ENCODE results near the gene TKFC.

TKFC gene

DNA sequence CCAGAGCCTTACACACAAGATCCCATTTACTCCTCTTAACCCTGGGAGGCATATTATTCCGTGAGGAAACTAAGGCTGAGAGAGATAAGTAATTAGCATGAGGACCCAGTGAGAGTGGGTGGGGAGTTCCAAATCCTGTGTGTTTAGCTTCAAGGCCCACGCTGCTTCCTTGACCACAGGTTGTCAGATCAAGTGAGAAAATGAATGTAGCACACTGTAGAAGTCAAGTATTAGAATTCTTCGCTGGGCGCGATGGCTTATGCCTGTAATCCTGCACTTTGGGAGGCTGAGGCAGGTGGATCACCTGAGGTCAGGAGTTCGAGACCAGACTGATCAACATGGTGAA lies 24.8 kb downstream of the TKFC start:
- no peak overlapping the region for H4K8ac ChIP-seq (ENCODE audit: low read length)
- H2BK120ac ChIP-seq (ENCODE audit: low read depth, low read length): no peak overlapping the region
- H2AK5ac ChIP-seq (ENCODE audit: low read length, severe bottlenecking): no peak overlapping the region
- H3K36me3 ChIP-seq (ENCODE audit: control insufficient read depth in 1 of 2, insufficient read depth in 2 of 2, low read depth in 1 of 2, low read length in 2 of 2): peaks cover 16 to 45% of the 10 kb centered on the region in 2 experiments
- no peaks in the 10 kb centered on the region for H3K27me3 ChIP-seq (ENCODE audit: control insufficient read depth in 1 of 2, insufficient read depth in 1 of 2, low read length in 2 of 2)
- no peak overlapping the region for H2BK12ac ChIP-seq (ENCODE audit: low read length in 2 of 2)
- H2BK5ac ChIP-seq (ENCODE audit: low read depth, low read length, poor library complexity, severe bottlenecking): no peak overlapping the region
- no peaks in the 10 kb centered on the region for H3K9me3 ChIP-seq (ENCODE audit: control insufficient read depth, low read length)
- H3K18ac ChIP-seq (ENCODE audit: low read depth in 1 of 2, low read length in 2 of 2): no peak overlapping the region
- no peak overlapping the region for H3K27ac ChIP-seq (ENCODE audit: low read length, poor library complexity, severe bottlenecking)
- H3K79me1 ChIP-seq (replicated peaks; ENCODE audit: low read length, poor library complexity, severe bottlenecking): peaks cover 29% of the 10 kb centered on the region
- no peak overlapping the region for H3K9ac ChIP-seq (ENCODE audit: low read length)
- H3K4me2 ChIP-seq (ENCODE audit: low read length, poor library complexity, severe bottlenecking): no peak overlapping the region
- whole genome bisulfite sequencing: 98% methylated on average over 6 of the region's 6 CpGs
- H3K4me3 ChIP-seq (ENCODE audit: insufficient read depth in 1 of 2, low read depth in 1 of 2, low read length in 2 of 2): no peak overlapping the region
- no peak overlapping the region for H3K14ac ChIP-seq (ENCODE audit: low read length in 2 of 2)
- H4K91ac ChIP-seq (ENCODE audit: low read length): no peak overlapping the region
- no peak for DNase-seq
- no peak overlapping the region for H2BK15ac ChIP-seq (ENCODE audit: low read depth, poor library complexity, severe bottlenecking)
- H3K23ac ChIP-seq (ENCODE audit: low read length in 2 of 2): no peak overlapping the region
- H2AFZ ChIP-seq (ENCODE audit: low read depth, low read length): no peak overlapping the region
- no peaks in the 10 kb centered on the region for H3K4me1 ChIP-seq (ENCODE audit: control insufficient read depth, insufficient read depth, low read depth, low read length)
- H3K4ac ChIP-seq (ENCODE audit: low read depth in 1 of 2, low read length in 2 of 2): no peak overlapping the region

DNA sequence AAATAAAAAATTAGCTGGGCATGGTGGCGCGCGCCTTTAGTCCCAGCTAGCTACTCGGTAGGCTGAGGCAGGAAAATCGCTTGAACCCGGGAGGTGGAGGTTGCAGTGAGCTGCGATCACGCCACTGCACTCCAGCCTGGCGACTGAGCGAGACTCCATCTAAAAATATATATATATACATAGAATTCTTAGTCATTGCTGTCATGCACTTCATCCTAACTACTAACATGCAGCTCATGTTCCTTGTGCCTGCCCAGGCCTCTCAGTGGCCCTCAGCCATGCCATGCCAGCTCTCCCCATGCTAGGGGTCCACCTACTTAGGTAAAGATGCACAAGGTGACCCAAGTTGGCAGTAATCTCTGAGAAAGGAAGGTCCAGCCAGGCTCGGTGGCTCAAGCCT lies 25.5 kb downstream of the TKFC start:
- no peaks in the 10 kb centered on the region for H3K27me3 ChIP-seq (ENCODE audit: control insufficient read depth in 1 of 2, insufficient read depth in 1 of 2, low read length in 2 of 2)
- H2BK12ac ChIP-seq (ENCODE audit: low read length in 2 of 2): no peak overlapping the region
- no peak overlapping the region for H3K18ac ChIP-seq (ENCODE audit: low read depth in 1 of 2, low read length in 2 of 2)
- H3K79me1 ChIP-seq (replicated peaks; ENCODE audit: low read length, poor library complexity, severe bottlenecking): peaks cover 29% of the 10 kb centered on the region
- no peak overlapping the region for H3K4me2 ChIP-seq (ENCODE audit: low read length, poor library complexity, severe bottlenecking)
- H2AK5ac ChIP-seq (ENCODE audit: low read length, severe bottlenecking): no peak overlapping the region
- no peak overlapping the region for H2AFZ ChIP-seq (ENCODE audit: low read depth, low read length)
- H2BK120ac ChIP-seq (ENCODE audit: low read depth, low read length): no peak overlapping the region
- no peak for DNase-seq
- H4K91ac ChIP-seq (ENCODE audit: low read length): no peak overlapping the region
- peaks cover 9 to 41% of the 10 kb centered on the region in 2 experiments for H3K36me3 ChIP-seq (ENCODE audit: control insufficient read depth in 1 of 2, insufficient read depth in 2 of 2, low read depth in 1 of 2, low read length in 2 of 2)
- no peak overlapping the region for H2BK15ac ChIP-seq (ENCODE audit: low read depth, poor library complexity, severe bottlenecking)
- no peak overlapping the region for H4K8ac ChIP-seq (ENCODE audit: low read length)
- no peaks in the 10 kb centered on the region for H3K4me1 ChIP-seq (ENCODE audit: control insufficient read depth, insufficient read depth, low read depth, low read length)
- no peak overlapping the region for H3K9ac ChIP-seq (ENCODE audit: low read length)
- H3K4ac ChIP-seq (ENCODE audit: low read depth in 1 of 2, low read length in 2 of 2): no peak overlapping the region
- no peak overlapping the region for H3K14ac ChIP-seq (ENCODE audit: low read length in 2 of 2)
- no peak overlapping the region for H3K27ac ChIP-seq (ENCODE audit: low read length, poor library complexity, severe bottlenecking)
- no peak overlapping the region for H3K23ac ChIP-seq (ENCODE audit: low read length in 2 of 2)
- no peak overlapping the region for H2BK5ac ChIP-seq (ENCODE audit: low read depth, low read length, poor library complexity, severe bottlenecking)
- no peak overlapping the region for H3K4me3 ChIP-seq (ENCODE audit: insufficient read depth in 1 of 2, low read depth in 1 of 2, low read length in 2 of 2)
- WGBS: 98% methylated on average over 7 of the region's 11 CpGs
- H3K9me3 ChIP-seq (ENCODE audit: control insufficient read depth, low read length): no peaks in the 10 kb centered on the region

DNA sequence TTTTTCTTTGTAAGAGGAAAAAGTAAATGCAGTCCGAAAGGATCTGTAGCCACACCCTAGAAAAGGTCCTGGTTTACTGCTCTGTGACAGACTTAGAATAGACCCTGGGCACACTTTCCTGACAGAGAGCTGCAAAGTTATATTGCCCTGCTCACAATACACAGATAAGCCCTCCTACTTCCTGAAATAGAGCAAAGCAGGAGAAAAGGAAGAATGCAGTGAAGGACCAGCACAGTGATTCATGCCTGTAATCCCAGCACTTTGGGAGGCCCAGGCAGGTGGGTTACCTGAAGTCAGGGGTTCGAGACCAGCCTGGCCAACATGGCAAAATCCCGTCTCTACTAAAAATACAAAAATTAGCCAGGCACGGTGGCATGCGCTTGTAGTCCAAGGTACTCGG lies 26.5 kb downstream of the TKFC start:
- DNase-seq: no peak
- H2BK5ac ChIP-seq (ENCODE audit: low read depth, low read length, poor library complexity, severe bottlenecking): no peak overlapping the region
- no peak overlapping the region for H3K23ac ChIP-seq (ENCODE audit: low read length in 2 of 2)
- H2BK120ac ChIP-seq (ENCODE audit: low read depth, low read length): no peak overlapping the region
- WGBS: 87% methylated on average over 6 of the region's 6 CpGs
- no peak overlapping the region for H3K18ac ChIP-seq (ENCODE audit: low read depth in 1 of 2, low read length in 2 of 2)
- H3K4me3 ChIP-seq (ENCODE audit: insufficient read depth in 1 of 2, low read depth in 1 of 2, low read length in 2 of 2): no peak overlapping the region
- H2BK15ac ChIP-seq (ENCODE audit: low read depth, poor library complexity, severe bottlenecking): no peak overlapping the region
- H3K36me3 ChIP-seq (ENCODE audit: control insufficient read depth in 1 of 2, insufficient read depth in 2 of 2, low read depth in 1 of 2, low read length in 2 of 2): peaks cover 9 to 41% of the 10 kb centered on the region in 2 experiments
- H4K91ac ChIP-seq (ENCODE audit: low read length): no peak overlapping the region
- no peak overlapping the region for H4K8ac ChIP-seq (ENCODE audit: low read length)
- H3K9ac ChIP-seq (ENCODE audit: low read length): peak overlapping the region; percentile 26
- H3K27me3 ChIP-seq (ENCODE audit: control insufficient read depth in 1 of 2, insufficient read depth in 1 of 2, low read length in 2 of 2): no peaks in the 10 kb centered on the region
- H3K79me1 ChIP-seq (replicated peaks; ENCODE audit: low read length, poor library complexity, severe bottlenecking): peaks cover 34% of the 10 kb centered on the region
- H3K4me1 ChIP-seq (ENCODE audit: control insufficient read depth, insufficient read depth, low read depth, low read length): no peaks in the 10 kb centered on the region
- H3K4me2 ChIP-seq (ENCODE audit: low read length, poor library complexity, severe bottlenecking): no peak overlapping the region
- H3K4ac ChIP-seq (ENCODE audit: low read depth in 1 of 2, low read length in 2 of 2): no peak overlapping the region
- no peak overlapping the region for H3K14ac ChIP-seq (ENCODE audit: low read length in 2 of 2)
- H2AFZ ChIP-seq (ENCODE audit: low read depth, low read length): no peak overlapping the region
- no peak overlapping the region for H2BK12ac ChIP-seq (ENCODE audit: low read length in 2 of 2)
- H3K9me3 ChIP-seq (ENCODE audit: control insufficient read depth, low read length): no peaks in the 10 kb centered on the region
- no peak overlapping the region for H3K27ac ChIP-seq (ENCODE audit: low read length, poor library complexity, severe bottlenecking)
- H2AK5ac ChIP-seq (ENCODE audit: low read length, severe bottlenecking): no peak overlapping the region

DNA sequence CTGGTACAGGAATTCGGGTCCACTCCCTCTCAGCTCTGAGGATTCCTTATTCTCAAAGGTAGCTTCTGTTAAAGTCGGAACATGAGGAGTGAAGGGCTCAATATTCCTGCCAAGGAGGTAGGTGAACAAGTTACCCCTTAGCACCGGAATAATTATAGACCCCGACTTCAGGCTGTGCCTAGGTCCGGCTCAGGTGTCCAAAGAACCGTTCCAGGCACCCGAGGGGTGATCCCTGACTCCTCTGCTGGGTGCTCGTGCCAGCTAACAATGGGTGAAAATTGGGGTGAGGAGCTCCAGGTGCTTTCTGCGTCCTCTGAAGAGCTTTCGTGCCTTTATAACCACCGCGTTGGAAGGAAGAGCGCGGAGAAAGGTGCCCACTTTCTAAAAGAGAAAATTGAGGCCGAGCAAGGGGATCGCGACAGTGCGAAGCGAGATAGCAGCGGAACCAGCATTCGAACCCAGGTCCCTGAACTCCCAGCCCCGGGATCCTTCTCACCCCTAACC lies 28.3 kb downstream of the TKFC start:
- H3K4me3 ChIP-seq (ENCODE audit: insufficient read depth in 1 of 2, low read depth in 1 of 2, low read length in 2 of 2): peak overlapping the region; percentile 78 to 93
- H2BK15ac ChIP-seq (ENCODE audit: low read depth, poor library complexity, severe bottlenecking): no peak overlapping the region
- peak overlapping the region; percentile 85 for H3K4me2 ChIP-seq (ENCODE audit: low read length, poor library complexity, severe bottlenecking)
- no peak overlapping the region for H2BK5ac ChIP-seq (ENCODE audit: low read depth, low read length, poor library complexity, severe bottlenecking)
- peak overlapping the region; percentile 36 for H2AFZ ChIP-seq (ENCODE audit: low read depth, low read length)
- H3K79me1 ChIP-seq (replicated peaks; ENCODE audit: low read length, poor library complexity, severe bottlenecking): peaks cover 34% of the 10 kb centered on the region
- H3K27ac ChIP-seq (ENCODE audit: low read length, poor library complexity, severe bottlenecking): peak overlapping the region; percentile 99
- DNase-seq: no peak
- no peak overlapping the region for H3K14ac ChIP-seq (ENCODE audit: low read length in 2 of 2)
- no peak overlapping the region for H4K8ac ChIP-seq (ENCODE audit: low read length)
- no peak overlapping the region for H2BK120ac ChIP-seq (ENCODE audit: low read depth, low read length)
- WGBS: 4% methylated on average over 22 of the region's 22 CpGs
- no peaks in the 10 kb centered on the region for H3K9me3 ChIP-seq (ENCODE audit: control insufficient read depth, low read length)
- H3K36me3 ChIP-seq (ENCODE audit: control insufficient read depth in 1 of 2, insufficient read depth in 2 of 2, low read depth in 1 of 2, low read length in 2 of 2): peaks cover 12 to 46% of the 10 kb centered on the region in 2 experiments
- no peaks in the 10 kb centered on the region for H3K27me3 ChIP-seq (ENCODE audit: control insufficient read depth in 1 of 2, insufficient read depth in 1 of 2, low read length in 2 of 2)
- H3K23ac ChIP-seq (ENCODE audit: low read length in 2 of 2): peak overlapping the region in 1 of 2 experiments; percentile 77
- H3K9ac ChIP-seq (ENCODE audit: low read length): peak overlapping the region; percentile 97
- H3K4me1 ChIP-seq (ENCODE audit: control insufficient read depth, insufficient read depth, low read depth, low read length): no peaks in the 10 kb centered on the region
- H2BK12ac ChIP-seq (ENCODE audit: low read length in 2 of 2): no peak overlapping the region
- H2AK5ac ChIP-seq (ENCODE audit: low read length, severe bottlenecking): no peak overlapping the region
- H3K18ac ChIP-seq (ENCODE audit: low read depth in 1 of 2, low read length in 2 of 2): no peak overlapping the region
- H4K91ac ChIP-seq (ENCODE audit: low read length): no peak overlapping the region
- H3K4ac ChIP-seq (ENCODE audit: low read depth in 1 of 2, low read length in 2 of 2): peak overlapping the region in 1 of 2 experiments; percentile 60

All from mesenchymal stem cell (in vitro differentiated cells and primary cell).